Measurements from ENCODE around the gene RUNDC3A.

The RUNDC3A gene

DNA sequence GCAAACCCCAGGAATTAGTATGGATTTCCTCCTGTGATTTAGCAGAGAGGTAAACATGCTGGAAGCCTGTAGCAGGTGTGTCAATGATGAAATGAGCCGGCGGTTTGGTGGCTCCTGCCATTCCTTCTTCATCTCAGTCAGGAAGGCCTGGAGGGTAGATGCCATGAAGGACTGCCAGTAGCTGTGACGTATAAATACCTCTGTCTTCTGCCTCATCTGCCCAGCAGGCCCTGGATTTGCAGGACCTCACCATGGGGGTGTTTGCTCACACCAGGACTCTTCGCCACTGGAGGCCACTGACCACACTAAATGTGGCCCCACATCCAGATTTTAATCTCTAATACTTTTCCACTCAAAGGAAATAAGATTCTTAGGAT lies 24.4 kb upstream of the RUNDC3A start:
- no peak for DNase-seq

DNA sequence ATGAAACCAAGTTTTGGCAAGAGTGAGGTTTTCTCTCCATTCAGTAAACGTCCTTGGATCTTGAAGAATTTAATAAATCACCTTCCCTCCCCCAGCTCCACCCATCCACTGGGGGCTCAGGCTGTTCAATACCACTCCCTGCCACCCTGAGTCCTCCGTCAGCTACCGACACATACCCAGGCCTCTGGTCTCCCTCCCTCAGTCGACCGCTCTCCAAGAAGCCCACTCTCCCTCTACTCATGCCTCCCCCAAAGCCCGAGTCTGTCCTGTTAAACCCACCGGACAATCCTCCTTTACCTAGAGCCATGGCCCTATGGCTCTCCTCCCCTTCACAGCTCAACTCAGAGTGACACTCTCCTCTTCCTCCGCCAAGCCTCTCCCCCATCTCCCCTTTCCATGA lies 20.8 kb upstream of the RUNDC3A start:
- no peak for DNase-seq

DNA sequence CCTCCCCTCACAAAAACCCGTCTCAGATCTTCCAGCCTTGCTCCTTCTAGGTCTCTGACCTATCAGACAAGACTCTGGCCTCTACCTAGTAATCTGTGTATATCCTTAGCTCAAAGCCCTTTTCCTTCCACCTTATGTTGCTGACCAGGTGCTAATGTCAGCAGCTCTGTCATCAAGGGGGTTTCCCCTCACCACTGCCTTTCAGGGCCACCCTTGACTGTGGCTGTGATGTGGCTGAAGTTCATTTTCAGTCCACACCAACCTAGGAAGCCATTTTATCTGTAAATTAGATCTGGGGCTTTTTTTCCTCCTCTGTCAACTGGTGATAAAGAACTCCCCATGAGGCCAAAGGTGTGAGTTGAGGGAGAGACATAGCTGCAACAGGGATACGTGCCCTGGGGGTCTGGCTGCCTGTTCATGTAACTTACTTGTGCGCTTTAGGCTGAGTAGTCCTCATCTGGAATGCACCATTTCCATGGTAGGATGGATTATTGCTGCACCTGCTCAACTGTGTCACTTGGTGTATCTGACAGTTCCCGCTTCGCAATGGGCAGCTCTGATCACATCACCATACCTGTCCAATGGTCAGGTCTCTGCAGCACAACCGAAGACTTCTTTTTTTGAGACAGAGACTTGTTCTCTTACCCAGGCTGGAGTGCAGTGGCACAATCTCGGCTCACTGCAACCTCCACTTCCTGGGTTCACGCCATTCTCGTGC lies 14.7 kb upstream of the RUNDC3A start:
- DNase-seq: no peak

DNA sequence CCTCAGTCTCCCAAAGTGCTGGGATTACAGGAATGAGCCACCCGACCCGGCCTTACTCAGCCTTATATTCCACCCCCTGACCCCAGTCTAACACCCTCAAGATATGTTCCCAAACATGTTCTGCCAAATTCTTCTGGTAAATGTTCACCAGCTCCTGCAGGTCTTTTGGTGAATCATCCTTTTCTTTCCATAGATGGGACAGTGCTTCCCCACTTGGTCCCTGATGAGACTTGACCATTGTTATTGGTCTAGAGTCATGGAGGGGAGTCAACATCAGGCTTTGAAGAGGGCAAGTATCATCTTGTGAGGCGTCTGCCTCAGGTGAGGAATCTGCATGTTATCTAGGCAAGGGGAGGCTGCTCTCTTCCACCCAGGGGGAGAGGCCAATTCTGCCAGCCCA lies 10.4 kb upstream of the RUNDC3A start:
- no peak for DNase-seq

DNA sequence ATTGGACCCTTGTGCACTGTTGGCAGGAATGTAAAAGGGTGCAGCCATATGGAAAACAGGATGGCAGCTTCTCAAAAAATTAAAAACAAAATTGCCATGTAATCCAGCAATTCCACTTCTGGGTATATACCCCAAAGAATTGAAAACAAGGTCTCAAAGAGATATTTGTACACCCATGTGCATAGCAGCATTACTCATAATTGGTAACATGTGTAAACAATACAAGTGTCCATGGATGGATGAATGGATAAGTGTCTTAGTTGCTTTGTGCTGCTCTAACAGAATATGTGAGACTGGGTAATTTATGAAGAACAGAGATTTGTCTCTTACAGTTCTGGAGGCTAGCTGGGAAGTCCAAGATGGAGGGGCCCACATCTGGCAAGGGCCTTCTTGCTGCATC lies 3.8 kb upstream of the RUNDC3A start:
- no peak for DNase-seq

DNA sequence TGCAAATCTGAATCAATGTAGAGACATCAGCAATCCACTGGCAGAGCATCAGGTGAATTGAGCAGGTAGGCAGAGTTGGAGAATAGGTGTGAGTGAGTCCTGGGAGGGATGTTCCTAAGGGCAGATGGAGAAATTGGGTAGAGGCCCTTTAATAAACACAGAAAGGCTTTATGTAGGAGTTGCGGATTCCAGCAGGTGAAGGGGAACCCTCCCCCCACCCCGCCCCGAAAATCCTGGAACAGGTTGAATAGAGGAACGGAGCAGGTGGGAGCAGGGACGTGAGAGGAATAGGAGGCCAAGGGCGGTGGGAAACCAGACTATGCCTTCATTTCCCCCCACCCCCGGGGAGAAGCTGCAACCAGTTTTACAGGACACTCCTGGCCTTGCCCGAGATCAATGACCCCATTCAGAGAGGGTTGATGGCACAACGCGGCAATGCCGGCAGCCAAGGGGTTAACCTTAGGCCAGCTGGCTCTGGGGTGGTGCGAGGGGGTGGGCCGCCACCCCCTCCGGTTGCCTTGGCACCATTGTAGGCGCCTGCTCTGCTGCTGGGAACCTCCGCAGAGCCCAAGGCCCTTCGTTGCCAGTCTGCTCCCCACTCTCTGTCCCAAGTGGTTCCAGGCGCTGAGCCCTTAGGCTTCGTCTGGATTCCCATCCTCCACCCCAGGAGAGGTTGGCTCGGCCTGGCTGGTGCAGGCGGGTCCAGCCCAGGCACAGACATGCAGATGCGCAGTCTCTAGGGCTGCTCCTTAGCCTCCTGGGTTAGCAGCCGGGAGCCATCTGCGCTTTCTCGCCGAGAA lies 814 bp upstream of the RUNDC3A start:
- peak; percentile 58 for DNase-seq

DNA sequence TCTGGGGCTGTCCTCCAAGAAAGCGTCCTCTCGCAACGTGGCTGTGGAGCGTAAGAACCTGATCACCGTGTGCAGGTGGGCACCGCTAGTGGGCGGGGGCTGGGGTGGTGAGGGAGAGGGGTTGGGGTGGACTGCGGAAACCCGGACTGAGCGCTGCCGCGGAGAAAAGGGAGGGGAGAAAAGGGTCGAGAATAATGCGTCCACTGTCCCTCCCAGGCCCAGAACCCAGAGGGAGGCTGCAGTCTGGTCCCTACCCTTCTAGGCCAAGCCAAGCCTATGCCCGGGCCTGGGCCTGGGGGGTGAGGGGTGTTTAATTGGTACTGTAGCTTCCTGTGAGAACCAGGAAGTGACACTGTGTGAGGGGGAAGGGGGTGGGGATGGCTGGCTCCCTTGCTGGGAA lies 464 bp downstream of the RUNDC3A start:
- no peak for DNase-seq

DNA sequence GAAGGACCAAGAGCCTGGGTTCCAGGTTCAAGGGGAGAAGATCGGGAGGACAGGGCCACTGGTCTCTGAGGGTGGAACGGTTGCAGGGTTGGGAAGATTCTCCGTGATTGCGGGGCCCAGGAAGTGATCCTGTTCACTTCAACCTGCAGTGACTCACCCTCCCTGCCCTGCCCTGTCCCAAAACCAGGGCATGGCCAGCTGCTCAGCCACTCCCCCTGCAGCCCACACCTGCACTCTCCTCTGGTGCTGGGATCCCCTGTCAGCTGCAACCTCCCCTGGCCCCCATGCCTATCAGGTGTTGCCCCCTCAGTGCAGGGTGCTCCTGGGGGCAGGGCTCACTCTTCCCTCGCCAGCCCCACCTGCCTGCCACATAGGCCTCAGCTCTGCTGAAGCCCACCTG lies 1.1 kb downstream of the RUNDC3A start:
- no peak for DNase-seq

DNA sequence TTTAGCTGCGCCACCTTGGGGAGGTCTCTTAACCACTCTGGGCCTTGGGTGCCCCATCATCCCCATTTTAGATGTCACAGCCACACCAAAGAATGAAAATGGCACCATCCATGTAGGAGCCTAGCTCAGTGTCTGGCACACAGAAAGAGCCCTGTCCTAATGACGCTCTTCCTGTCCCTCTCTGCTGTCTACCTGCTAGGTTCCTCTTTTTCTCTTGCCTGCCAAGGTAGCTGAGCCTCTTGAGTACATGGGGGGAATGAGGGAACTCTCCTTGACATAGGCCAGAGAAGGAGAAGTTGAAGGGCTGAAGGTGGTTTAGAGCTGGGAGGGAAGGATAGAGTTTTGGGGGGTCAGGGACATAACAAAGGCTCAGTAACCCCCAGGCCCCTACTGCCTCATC lies 1.8 kb downstream of the RUNDC3A start:
- DNase-seq: no peak

DNA sequence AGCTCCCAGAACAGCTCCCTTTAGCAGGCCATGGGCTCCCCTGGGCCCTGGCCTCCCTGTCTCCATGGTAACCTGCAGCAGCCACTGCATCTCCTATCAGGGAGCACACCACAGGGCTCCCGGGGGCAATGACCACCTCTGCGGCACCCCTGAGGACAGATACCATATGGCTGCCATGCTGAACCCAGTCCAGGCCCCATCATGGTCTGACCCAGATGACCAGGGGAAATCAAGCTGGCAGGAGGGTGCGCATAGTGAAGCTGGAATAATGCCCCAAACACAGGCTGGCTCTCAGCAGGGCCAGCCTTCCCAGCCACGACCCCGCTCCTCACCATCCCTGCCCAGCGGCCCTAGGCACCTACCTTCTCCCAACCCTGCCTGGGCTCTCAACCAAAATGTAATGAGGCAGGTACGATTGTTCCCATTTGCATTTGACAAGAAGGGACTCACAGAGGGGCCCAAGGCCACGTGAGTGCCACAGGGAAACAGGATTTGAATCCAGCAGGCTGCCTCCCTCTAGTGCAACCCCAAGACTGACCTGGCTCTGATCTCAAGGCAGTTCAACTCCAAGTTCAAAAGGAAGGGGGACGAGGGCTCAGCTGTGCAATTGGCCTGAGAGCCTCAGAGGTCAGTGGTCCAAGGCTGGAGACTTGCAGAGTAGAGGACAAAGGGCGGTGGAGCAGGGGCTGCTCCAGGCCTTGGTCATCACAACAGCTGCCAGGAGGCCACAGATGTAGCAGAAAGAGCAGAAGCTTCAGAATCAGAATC lies 2.4 kb downstream of the RUNDC3A start:
- DNase-seq: no peak

DNA sequence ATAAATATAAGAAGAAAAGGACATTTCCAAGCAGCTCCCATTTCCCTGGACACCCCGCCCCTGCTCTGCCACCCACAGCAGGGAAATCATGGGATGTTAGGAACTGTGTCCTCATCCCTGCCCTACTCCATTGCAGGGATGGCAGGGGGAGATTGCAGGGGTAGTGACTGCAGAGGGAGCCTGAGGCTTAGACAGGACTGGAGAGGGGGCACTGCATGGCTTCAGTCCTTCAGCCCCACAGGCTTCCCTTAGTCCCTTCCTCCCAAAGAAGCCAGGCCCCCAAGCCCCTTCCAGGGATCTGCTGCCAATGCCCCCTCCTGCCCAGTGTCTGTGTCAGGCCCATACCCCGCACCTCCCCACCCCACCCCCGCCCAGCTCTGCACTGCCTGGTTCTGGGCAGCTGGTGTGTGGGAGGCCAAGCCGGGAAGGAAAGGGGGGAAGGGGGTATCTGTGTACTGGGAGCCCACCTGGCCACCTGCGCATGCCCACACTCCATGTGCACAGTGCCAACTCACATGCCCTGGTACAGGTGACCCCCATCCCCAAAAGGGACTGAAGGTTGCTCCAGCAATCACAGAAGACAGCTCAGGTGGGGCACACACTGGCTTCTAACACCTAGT lies 3.3 kb downstream of the RUNDC3A start:
- no peak for DNase-seq

DNA sequence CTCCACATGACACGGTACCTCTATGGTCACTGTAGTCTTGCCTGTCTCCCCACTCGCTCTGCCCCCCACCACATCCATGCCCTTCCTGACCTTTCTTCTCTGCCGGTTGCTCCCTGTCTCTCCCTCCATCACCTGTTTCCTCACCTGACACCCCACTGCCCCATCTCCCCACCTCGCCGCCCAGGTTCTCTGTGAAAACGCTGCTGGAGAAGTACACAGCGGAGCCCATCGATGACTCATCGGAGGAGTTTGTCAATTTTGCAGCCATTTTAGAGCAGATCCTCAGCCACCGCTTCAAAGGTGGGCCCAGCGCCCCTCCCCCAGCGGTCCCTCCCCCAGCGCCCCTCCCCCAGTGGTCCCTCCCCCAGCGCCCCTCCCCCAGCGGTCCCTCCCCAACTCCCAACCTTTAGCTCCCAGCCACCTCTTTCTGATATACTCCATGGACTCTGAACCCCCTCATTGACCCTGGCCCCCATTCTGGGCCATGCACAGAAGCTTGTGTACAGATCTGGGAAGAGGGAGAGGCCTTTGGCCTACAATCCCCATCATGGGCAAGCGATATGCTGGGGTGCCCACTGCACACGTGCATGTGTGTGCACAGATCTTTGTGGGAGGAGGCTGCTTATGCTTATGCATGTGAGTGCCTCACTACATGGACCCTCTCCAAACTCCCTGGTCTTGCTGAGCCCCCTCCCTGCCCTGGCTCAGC lies 4.1 kb downstream of the RUNDC3A start:
- DNase-seq: no peak

DNA sequence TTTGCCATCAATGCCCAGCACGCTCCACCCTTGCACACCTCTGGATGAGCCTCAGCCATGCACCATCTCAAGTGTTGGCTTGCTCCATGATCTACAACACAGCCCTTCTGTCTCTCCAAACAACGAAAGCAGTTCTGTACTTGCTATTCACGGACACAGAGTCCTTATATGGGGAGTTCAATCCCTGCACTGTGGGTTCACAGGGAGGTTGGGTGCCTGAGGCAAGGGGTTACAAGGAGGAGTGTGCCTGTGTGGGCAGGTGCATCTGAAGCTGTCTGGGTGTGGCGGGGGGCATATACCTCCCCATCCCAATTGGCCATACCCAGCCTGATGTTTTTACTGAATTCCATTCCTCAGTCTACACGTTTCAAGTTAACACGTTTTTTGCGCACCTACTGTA lies 5.6 kb downstream of the RUNDC3A start:
- no peak for DNase-seq

DNA sequence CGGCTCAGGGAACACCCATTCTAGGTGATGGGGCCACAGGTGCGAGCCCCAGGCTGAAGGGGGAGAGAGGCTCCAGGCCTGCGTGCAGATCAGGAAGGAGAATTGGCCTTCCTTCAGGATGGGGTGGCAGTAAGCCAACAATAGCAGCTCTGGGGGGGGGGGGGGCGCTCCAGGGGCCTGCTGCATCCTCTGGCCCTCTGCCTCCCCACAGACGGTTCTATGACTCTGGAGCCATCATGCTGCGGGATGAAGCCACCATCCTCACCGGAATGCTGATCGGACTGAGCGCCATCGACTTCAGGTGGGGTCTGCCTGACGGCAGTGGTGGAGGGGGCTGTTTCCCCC lies 6.1 kb downstream of the RUNDC3A start:
- DNase-seq: no peak

DNA sequence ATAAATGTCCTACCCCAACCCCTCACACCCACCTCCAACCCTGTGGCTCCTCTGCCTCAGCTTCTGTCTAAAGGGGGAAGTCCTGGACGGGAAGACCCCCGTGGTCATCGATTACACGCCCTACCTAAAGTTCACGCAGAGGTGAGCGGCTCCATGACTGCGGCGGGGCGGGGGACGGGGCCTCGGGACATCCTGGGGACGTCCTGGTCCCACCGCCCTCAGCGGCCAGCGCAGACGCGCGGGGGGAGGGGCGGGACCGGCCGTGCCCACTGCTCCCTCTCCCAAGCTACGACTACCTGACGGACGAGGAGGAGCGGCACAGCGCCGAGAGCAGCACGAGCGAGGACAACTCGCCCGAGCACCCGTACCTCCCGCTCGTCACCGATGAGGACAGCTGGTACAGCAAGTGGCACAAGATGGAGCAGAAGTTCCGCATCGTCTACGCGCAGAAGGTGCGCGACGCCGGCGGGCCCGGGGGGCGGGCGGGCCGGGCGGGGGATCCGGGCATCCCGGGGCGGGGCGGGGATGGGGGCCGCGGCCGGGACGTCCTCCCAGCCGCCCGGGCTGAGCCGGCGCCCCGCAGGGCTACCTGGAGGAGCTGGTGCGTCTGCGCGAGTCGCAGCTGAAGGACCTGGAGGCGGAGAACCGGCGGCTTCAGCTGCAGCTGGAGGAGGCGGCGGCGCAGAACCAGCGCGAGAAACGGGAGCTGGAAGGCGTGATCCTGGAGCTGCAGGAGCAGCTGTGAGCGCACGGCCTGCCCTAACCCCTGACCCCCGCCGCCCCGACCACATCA lies 6.7 kb downstream of the RUNDC3A start:
- no peak for DNase-seq

DNA sequence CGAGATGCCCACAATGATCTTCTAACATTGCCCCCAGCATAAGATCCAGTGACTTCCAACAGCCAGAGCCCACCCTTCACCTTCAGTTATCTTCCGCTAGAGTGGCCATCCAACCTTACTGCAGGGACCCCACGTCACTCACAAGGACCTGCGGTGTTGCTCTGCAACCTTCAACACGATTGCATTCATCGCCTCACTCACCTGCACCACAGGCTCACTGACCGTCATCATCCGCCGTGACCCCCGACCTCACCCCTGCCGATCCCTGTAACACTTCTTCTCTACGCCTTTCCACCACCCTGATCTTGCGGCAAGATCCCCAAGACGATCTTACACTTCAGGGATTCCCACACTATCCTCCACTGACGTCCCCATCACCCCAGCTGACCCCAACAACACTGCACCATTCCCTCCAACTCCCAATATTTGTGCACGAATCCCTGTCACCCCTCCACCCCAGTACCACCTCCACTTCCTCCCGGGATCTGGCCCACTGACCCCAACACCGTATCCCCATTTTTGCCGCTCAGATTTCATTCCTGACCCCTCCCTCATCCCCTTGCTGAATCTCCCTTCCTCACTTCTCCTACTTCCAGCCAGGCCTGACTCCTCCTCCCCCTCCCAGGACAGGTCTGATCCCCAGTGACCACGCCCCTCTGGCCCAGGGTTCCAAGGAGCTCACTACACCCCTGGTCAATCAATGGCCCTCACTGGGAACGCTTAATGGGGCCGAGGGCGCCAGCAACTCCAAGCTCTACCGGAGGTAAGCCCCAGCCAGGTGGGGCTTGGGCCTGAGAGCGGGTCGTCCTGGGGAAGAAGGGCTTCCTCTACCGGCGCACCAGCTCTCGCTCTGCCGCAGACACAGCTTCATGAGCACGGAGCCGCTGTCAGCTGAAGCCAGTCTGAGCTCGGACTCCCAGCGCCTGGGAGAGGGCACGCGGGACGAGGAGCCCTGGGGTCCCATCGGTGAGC lies 7.6 kb downstream of the RUNDC3A start:
- no peak for DNase-seq

DNA sequence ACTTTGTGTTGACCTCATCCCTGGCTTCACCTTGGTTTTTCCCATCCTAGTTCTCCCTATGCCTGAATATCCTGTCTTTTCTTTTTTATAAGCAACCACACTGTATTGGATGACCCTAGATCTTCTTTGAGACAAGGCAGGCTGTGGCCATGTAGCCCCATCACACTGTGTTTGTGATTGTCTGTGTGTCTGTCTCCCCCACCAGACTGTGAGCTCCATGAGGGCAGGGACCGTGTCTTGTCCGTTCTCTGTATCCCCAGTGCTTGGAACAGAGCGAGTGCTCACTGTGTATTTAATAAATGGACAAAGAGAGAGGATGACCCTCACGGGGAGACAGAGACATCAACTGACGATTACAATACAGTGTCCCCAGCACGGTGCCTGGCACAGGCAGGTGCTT lies 9.1 kb downstream of the RUNDC3A start:
- DNase-seq: no peak

DNA sequence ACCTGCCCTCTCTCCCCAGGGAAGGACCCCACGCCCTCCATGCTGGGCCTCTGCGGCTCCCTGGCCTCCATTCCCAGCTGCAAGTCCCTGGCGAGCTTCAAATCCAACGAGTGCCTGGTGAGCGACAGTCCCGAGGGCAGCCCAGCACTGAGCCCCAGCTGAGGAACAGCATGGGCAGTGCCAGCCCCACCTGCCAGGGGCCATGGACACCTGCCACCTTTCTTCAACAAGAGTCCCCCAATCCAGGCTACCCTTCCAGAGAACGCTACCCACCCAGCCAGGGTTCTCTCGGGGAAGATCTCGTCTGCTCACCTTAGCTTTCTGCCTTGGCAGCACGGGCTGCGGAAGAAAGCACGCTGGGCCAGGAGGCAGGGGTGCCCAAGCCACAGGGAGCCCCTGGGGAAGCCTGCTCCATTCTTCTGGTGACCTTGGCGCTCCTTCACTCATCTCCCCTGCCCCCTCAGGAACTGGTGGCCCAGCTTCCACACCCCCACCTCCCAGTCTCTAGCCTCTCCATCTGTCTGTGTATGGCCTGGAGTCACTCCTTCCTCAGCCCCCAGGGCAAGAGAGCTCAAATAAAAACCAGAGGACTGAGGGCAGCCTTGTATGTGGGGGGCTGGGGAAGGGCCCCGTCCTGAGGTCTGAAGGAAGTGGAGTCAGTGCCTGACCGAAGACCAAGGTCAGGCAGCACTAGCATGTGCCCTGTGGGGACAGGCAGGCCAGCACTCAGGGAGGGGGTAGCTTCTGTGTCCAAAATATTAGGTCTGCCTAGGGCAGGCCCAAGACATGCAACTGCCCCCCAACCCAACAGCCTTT lies 9.9 kb downstream of the RUNDC3A start:
- no peak for DNase-seq

DNA sequence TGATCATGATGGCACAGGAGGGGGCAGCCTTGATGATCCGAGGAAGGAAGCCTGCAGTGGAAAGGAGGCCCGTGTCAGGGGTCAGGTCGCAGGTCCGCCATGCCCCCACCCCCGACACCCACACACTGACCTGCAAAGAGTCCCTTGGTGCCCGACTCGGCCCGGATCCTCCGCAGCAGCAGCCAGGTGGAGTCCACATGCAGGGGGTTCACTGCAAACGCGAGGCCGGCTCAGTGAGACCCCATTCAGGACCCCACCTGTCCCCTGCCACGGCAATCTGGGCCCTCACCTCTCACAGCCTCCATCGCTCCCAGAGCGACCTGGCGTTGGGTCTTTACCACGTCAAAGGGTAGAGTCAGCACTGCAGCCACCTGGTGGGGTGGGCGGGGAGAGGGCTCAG lies 11.7 kb downstream of the RUNDC3A start:
- DNase-seq: no peak
